SU-DHL-6 (cell line): ENCODE results near the gene CLCC1.
A peak's percentile ranks its signal among the peaks of the same experiment; 100 is the strongest.

Source experiments
- H2AFZ ChIP-seq: fragments of 200-600 bp; sonication (generic); 2 replicates; pipeline ENCODE4 v1.6.1; 2014; ENCODE audit warnings: low read depth, mild to moderate bottlenecking, moderate library complexity, mixed read lengths, antibody characterized with exemption, low read length; ENCODE audit not compliant: severe bottlenecking
- H3F3A ChIP-seq: fragments of 200-600 bp; shearing (Covaris generic); 2 replicates; pipeline ENCODE4 v1.6.0; 2016; ENCODE audit warnings: antibody characterized with exemption, mild to moderate bottlenecking; ENCODE audit not compliant: insufficient read depth
- H3K27ac ChIP-seq: fragments of 200-600 bp; sonication (generic); 2 replicates; pipeline ENCODE4 v1.5.1; 2016; ENCODE audit warnings: low read depth, mild to moderate bottlenecking, low read length, moderate library complexity, mixed read lengths
- H3K27me3 ChIP-seq: fragments of 200-600 bp; sonication (generic), shearing (Covaris generic); 2 replicates; pipeline ENCODE4 v1.6.0; 2014; ENCODE audit warnings: mild to moderate bottlenecking, low read length
- H3K36me3 ChIP-seq: fragments of 200-600 bp; sonication (generic); 2 replicates; pipeline ENCODE4 v1.6.1; 2014; ENCODE audit warnings: mild to moderate bottlenecking, low read length, mixed read lengths
- H3K4me2 ChIP-seq: fragments of 300-600, 200-600 bp; shearing (Covaris generic), sonication (generic); 2 replicates; pipeline ENCODE4 v1.6.0; 2014; ENCODE audit warnings: low read length, low read depth, mild to moderate bottlenecking; ENCODE audit not compliant: poor library complexity, severe bottlenecking
- H3K4me3 ChIP-seq: fragments of 200-600 bp; sonication (generic); 2 replicates; pipeline ENCODE4 v1.5.1; 2014; ENCODE audit warnings: antibody characterized with exemption, low read length, mild to moderate bottlenecking, mixed read lengths; ENCODE audit not compliant: insufficient read depth, poor library complexity, severe bottlenecking
- H3K79me2 ChIP-seq: fragments of 200-600 bp; sonication (generic); 2 replicates; pipeline ENCODE4 v1.6.1; 2014; ENCODE audit warnings: mild to moderate bottlenecking, low read length, moderate library complexity; ENCODE audit not compliant: insufficient read depth
- H3K9ac ChIP-seq: fragments of 200-600 bp; sonication (generic); 2 replicates; pipeline ENCODE4 v1.7.0; 2014; ENCODE audit warnings: mild to moderate bottlenecking, low read length
- H3K9me2 ChIP-seq: fragments of 200-600 bp; sonication (generic); replicated peaks from 2 replicates; pipeline ENCODE4 v1.6.1; 2014; ENCODE audit warnings: low read length; ENCODE audit not compliant: insufficient read depth
- H3K9me3 ChIP-seq: fragments of 200-600 bp; sonication (generic); 2 replicates; pipeline ENCODE4 v1.6.1; 2014; ENCODE audit warnings: low read length, mixed read lengths; ENCODE audit not compliant: insufficient read depth
- H4K20me1 ChIP-seq: fragments of 200-600 bp; sonication (generic); 2 replicates; pipeline ENCODE4 v1.6.1; 2014; ENCODE audit warnings: low read depth, mild to moderate bottlenecking, antibody characterized with exemption, low read length, moderate library complexity, mixed read lengths
- CTCF ChIP-seq: fragments of 200-600 bp; sonication (generic); IDR thresholded peaks from one replicate; pipeline ENCODE4 v1.5.1; 2017; ENCODE audit warnings: antibody characterized with exemption, mild to moderate bottlenecking, low read length, moderate library complexity; ENCODE audit not compliant: insufficient read depth, poor library complexity, severe bottlenecking
- EZH2phosphoT487 ChIP-seq: fragments of 200-600 bp; sonication (generic), shearing (Covaris generic); conservative IDR thresholded peaks from 2 replicates; pipeline ENCODE4 v1.6.1; 2018; ENCODE audit warnings: mild to moderate bottlenecking, antibody characterized with exemption, low read length, moderate library complexity, mixed read lengths

CLCC1 gene

GRCh38 chr1:108976658-108977057 is 13.4 kb upstream of the CLCC1 start:
- Histone ChIP-seq H3K27ac (no peak overlapping the region), H2AFZ (no peak overlapping the region), H3K9ac (no peak overlapping the region), H3K9me2 (no peaks in the 10 kb centered on the region), H3K4me3 (no peak overlapping the region), H3K4me2 (no peak overlapping the region), H4K20me1 (no peaks in the 10 kb centered on the region), H3K36me3 (peaks cover 4% of the 10 kb centered on the region), H3K9me3 (no peaks in the 10 kb centered on the region), H3F3A (no peaks in the 10 kb centered on the region), H3K79me2 (no peaks in the 10 kb centered on the region), H3K27me3 (no peaks in the 10 kb centered on the region)
- TF ChIP-seq EZH2phosphoT487 (no peak), CTCF (no peak)

GRCh38 chr1:108972951-108973350 is 9.7 kb upstream of the CLCC1 start:
- H3F3A ChIP-seq, result no peaks in the 10 kb centered on the region; the same call in 1 of the 2 replicates
- H3K36me3 ChIP-seq, result peaks cover 4% of the 10 kb centered on the region
- H3K27me3 ChIP-seq, result no peaks in the 10 kb centered on the region
- no peaks in the 10 kb centered on the region for H4K20me1 ChIP-seq
- H2AFZ ChIP-seq, result no peak overlapping the region
- H3K9me2 ChIP-seq, result no peaks in the 10 kb centered on the region
- H3K4me3 ChIP-seq, result no peak overlapping the region
- no peaks in the 10 kb centered on the region for H3K79me2 ChIP-seq
- no peak overlapping the region for H3K9ac ChIP-seq
- TF ChIP-seq CTCF, result no peak
- no peak for TF ChIP-seq EZH2phosphoT487
- no peaks in the 10 kb centered on the region for H3K9me3 ChIP-seq
- no peak overlapping the region for H3K27ac ChIP-seq
- H3K4me2 ChIP-seq, result no peak overlapping the region

GRCh38 chr1:108969346-108969745 is 6.1 kb upstream of the CLCC1 start:
- no peaks in the 10 kb centered on the region for H4K20me1 ChIP-seq
- peaks cover 4% of the 10 kb centered on the region for H3K36me3 ChIP-seq
- H3K9me3 ChIP-seq, result no peaks in the 10 kb centered on the region
- no peak overlapping the region for H3K4me3 ChIP-seq
- no peaks in the 10 kb centered on the region for H3K27me3 ChIP-seq
- H2AFZ ChIP-seq, result no peak overlapping the region
- H3K9ac ChIP-seq, result no peak overlapping the region
- H3F3A ChIP-seq, result peaks cover 2% of the 10 kb centered on the region
- H3K9me2 ChIP-seq, result no peaks in the 10 kb centered on the region
- H3K4me2 ChIP-seq, result no peak overlapping the region
- TF ChIP-seq EZH2phosphoT487, result no peak
- TF ChIP-seq CTCF, result no peak
- no peak overlapping the region for H3K27ac ChIP-seq
- H3K79me2 ChIP-seq, result no peaks in the 10 kb centered on the region

GRCh38 chr1:108962681-108963051 is 618 bp downstream of the CLCC1 start:
- Histone ChIP-seq H4K20me1 (no peaks in the 10 kb centered on the region), H2AFZ (peak overlapping the region; percentile 84), H3K27me3 (no peaks in the 10 kb centered on the region), H3F3A (peaks cover 16% of the 10 kb centered on the region), H3K9me3 (no peaks in the 10 kb centered on the region), H3K4me3 (peak overlapping the region; percentile 78), H3K4me2 (peak overlapping the region; percentile 65), H3K79me2 (peaks cover 25% of the 10 kb centered on the region), H3K27ac (peak overlapping the region; percentile 88), H3K9me2 (no peaks in the 10 kb centered on the region), H3K36me3 (no peaks in the 10 kb centered on the region), H3K9ac (peak overlapping the region; percentile 81)
- TF ChIP-seq EZH2phosphoT487 (no peak), CTCF (no peak)
